ENCODE results near the gene KCNMA1. TPM values are rescaled to one million over a fixed set of nuclear protein-coding genes. Genes with fewer than 3 reads are reported as not detected.
A peak's percentile ranks its signal among the peaks of the same experiment; 100 is the strongest.

The KCNMA1 gene
- total RNA-seq, 1 experiment from 2014 or later = 139 TPM

- no peak for DNase-seq (ENCODE audit: low read depth)
These were observed 498.1 kb downstream of the KCNMA1 start for GRCh38 chr10:77139252-77140160.

- no peak for DNase-seq (ENCODE audit: low read depth)
These were observed 499.1 kb downstream of the KCNMA1 start for GRCh38 chr10:77138541-77138940.

GRCh38 chr10:77135555-77135954 is 502.1 kb downstream of the KCNMA1 start:
- DNase-seq (ENCODE audit: low read depth) = no peak

- DNase-seq (ENCODE audit: low read depth) = peak; percentile 73
These were observed 506.4 kb downstream of the KCNMA1 start for GRCh38 chr10:77131214-77131613.

GRCh38 chr10:77127243-77127642 is 510.4 kb downstream of the KCNMA1 start:
- DNase-seq (ENCODE audit: low read depth) = no peak

- no peak for DNase-seq (ENCODE audit: low read depth)
These were observed 512.4 kb downstream of the KCNMA1 start for GRCh38 chr10:77125231-77125630.

- no peak for DNase-seq (ENCODE audit: low read depth)
These were observed 514.3 kb downstream of the KCNMA1 start for GRCh38 chr10:77123330-77123729.

GRCh38 chr10:77121829-77122228 is 515.8 kb downstream of the KCNMA1 start:
- no peak for DNase-seq (ENCODE audit: low read depth)

GRCh38 chr10:77120666-77121376 is 516.8 kb downstream of the KCNMA1 start:
- no peak for DNase-seq (ENCODE audit: low read depth)

- DNase-seq (ENCODE audit: low read depth) = no peak
These were observed 517.6 kb downstream of the KCNMA1 start for GRCh38 chr10:77120012-77120411.

GRCh38 chr10:77118603-77119282 is 518.9 kb downstream of the KCNMA1 start:
- DNase-seq (ENCODE audit: low read depth) = no peak

GRCh38 chr10:77117501-77117900 is 520.1 kb downstream of the KCNMA1 start:
- no peak for DNase-seq (ENCODE audit: low read depth)

GRCh38 chr10:77116904-77117303 is 520.7 kb downstream of the KCNMA1 start:
- no peak for DNase-seq (ENCODE audit: low read depth)

- no peak for DNase-seq (ENCODE audit: low read depth)
These were observed 523.3 kb downstream of the KCNMA1 start for GRCh38 chr10:77114181-77114821.

GRCh38 chr10:77111611-77112550 is 525.7 kb downstream of the KCNMA1 start:
- peak; percentile 90 for DNase-seq (ENCODE audit: low read depth)

GRCh38 chr10:77110757-77111156 is 526.9 kb downstream of the KCNMA1 start:
- no peak for DNase-seq (ENCODE audit: low read depth)

- no peak for DNase-seq (ENCODE audit: low read depth)
These were observed 528.1 kb downstream of the KCNMA1 start for GRCh38 chr10:77109351-77109994.

GRCh38 chr10:77106676-77107075 is 530.9 kb downstream of the KCNMA1 start:
- DNase-seq (ENCODE audit: low read depth) = no peak

- DNase-seq (ENCODE audit: low read depth) = no peak
These were observed 531.8 kb downstream of the KCNMA1 start for GRCh38 chr10:77105761-77106221.

All from HT1080 (cell line).